ENCODE results near the gene CHID1. TPM values are rescaled to one million over a fixed set of nuclear protein-coding genes. Genes with fewer than 3 reads are reported as not detected.

CHID1 gene
- total and polyA plus RNA-seq, 9 of the 15 experiments (the other 6 are each of a cell fraction or from before 2014, with no cell fraction given), result 15.1 to 108 (median 39.8) TPM

DNA sequence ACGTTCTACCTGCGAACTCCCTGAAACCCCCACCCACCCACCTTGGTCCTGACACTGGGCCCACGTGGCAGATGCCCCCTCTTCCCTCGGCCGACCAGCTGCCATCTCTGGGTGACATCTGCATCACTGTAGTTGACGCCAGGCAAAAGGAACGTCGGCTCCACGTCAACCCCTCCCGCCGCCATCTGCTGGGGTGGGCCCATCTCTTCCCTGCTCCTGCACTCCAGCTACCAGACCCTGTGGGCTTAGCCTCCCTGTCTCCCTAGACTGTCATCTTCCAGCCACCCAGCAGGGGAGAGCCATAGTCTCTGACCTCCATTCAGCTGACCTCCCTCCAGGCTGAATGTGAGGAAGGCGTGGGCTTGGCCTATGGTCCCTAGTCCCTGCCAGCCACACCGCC lies 21.4 kb downstream of the CHID1 start:
- no peak overlapping the region for H3K4me3 ChIP-seq
- CTCF ChIA-PET (ENCODE audit: low intra/inter-chr PET ratio), result no interaction called here
- BruUV-seq (replicated peaks), result no TSS peak
- H2AFZ ChIP-seq (ENCODE audit: low read depth, low read length), result no peak overlapping the region
- DNase-seq (ENCODE audit: extremely low read depth in 1 of 4, low spot score in 3 of 4) (no peak), ATAC-seq (no peak), FAIRE-seq (no peak)
- H3K4me2 ChIP-seq (ENCODE audit: insufficient read depth, low read length), result no peak overlapping the region
- no peaks in the 10 kb centered on the region for H3K79me2 ChIP-seq (ENCODE audit: control insufficient read depth, insufficient read depth, low read length)
- H3K9me3 ChIP-seq (replicated peaks; ENCODE audit: control insufficient read depth, insufficient read depth, low read depth, low read length), result no peaks in the 10 kb centered on the region
- no peaks in the 10 kb centered on the region for H3K27me3 ChIP-seq (ENCODE audit: control insufficient read depth in 2 of 2, insufficient read depth in 2 of 2, low read length in 2 of 2)
- H3K9me1 ChIP-seq (ENCODE audit: control insufficient read depth, insufficient read depth, low read length), result no peaks in the 10 kb centered on the region
- H3K36me3 ChIP-seq (ENCODE audit: control insufficient read depth, insufficient read depth, low read length), result peaks cover 57% of the 10 kb centered on the region; the same call in 1 of the 3 replicates
- no peak for TF ChIP-seq DNMT1 (IDR thresholded peaks at IDR 0.05)
- no peaks in the 10 kb centered on the region for H4K20me1 ChIP-seq (replicated peaks; ENCODE audit: control insufficient read depth, insufficient read depth, low read length)
- no peak overlapping the region for H3K27ac ChIP-seq (ENCODE audit: extremely low read depth, low read depth, low read length)
- in situ Hi-C loops (cut with MboI), result no loop called here
- WGBS (ENCODE audit: insufficient coverage, low coverage, missing lambda C conversion rate), result 90% methylated on average over 9 of the region's 13 CpGs
- POLR2A ChIA-PET, result no interaction called here
- 0 out of 4 replicates have a peak overlapping the region, but pooled peaks of 1 of the 2 experiments have one; percentile 52 for H3K9ac ChIP-seq (ENCODE audit: insufficient read depth in 1 of 2, low read depth in 2 of 2, low read length in 2 of 2)
- H3K4me1 ChIP-seq (replicated peaks in 1 of 2; ENCODE audit: control insufficient read depth in 2 of 2, insufficient read depth in 2 of 2, low read length in 2 of 2), result peaks cover 0 to 61% of the 10 kb centered on the region in 2 experiments; a peak in 2 of 5 replicates
- intact Hi-C loops (cut with micrococcal nuclease), result no loop called here

DNA sequence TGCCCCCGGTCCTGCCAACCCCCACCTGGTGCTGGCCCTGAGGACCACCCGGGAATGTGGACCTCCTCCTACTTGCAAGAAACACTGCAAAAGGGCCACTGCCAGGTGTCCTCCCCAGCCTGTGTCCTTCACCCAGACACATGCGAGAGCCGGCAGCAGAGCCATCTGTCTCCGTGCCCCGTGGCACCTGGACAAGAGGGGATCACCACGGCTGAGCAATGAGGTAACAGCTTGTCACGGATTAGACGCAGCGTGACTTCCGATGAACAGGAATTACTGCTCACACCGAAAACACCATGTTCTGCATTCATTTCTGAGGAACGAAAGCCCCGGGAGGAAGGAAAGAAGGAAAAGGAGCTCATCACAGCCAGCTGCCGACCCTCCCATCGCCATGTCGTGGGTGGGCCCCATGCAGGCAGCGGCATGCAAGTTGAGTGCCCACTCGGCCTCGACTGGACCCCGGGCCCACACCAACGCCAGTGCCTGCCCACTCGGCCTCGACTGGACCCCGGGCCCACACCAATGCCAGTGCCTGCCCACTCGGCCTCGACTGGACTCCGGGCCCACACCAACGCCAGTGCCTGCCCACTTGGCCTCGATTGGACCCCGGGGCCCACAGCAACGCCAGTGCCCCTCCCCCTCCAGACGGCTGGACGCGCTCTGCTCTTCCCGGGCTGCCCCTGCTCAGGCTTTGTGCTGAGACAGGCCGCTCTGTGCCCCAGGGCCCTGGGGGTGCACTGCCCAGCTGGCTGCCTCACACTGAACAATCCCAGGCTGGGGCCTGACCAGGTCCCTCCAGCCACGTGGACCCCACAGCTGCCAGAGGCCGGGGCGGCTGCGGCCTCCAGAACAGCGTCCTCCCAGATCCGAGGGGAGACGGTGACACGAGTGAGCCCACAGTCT lies 22.0 kb downstream of the CHID1 start:
- no TSS peak for BruUV-seq (replicated peaks)
- no peak for DNase-seq (ENCODE audit: extremely low read depth in 1 of 4, low spot score in 3 of 4)
- Histone ChIP-seq H3K4me3 (no peak overlapping the region), H4K20me1 (replicated peaks; ENCODE audit: control insufficient read depth, insufficient read depth, low read length) (no peaks in the 10 kb centered on the region), H3K9me1 (ENCODE audit: control insufficient read depth, insufficient read depth, low read length) (no peaks in the 10 kb centered on the region), H3K79me2 (ENCODE audit: control insufficient read depth, insufficient read depth, low read length) (no peaks in the 10 kb centered on the region), H3K27me3 (ENCODE audit: control insufficient read depth in 2 of 2, insufficient read depth in 2 of 2, low read length in 2 of 2) (no peaks in the 10 kb centered on the region), H3K4me2 (ENCODE audit: insufficient read depth, low read length) (no peak overlapping the region), H3K4me1 (replicated peaks in 1 of 2; ENCODE audit: control insufficient read depth in 2 of 2, insufficient read depth in 2 of 2, low read length in 2 of 2) (peaks cover 0 to 58% of the 10 kb centered on the region in 2 experiments; a peak in 2 of 5 replicates), H3K9ac (ENCODE audit: insufficient read depth in 1 of 2, low read depth in 2 of 2, low read length in 2 of 2) (peak overlapping the region in 1 of 2 experiments; percentile 58; a peak in 1 of 4 replicates), H2AFZ (ENCODE audit: low read depth, low read length) (no peak overlapping the region), H3K27ac (ENCODE audit: extremely low read depth, low read depth, low read length) (no peak overlapping the region), H3K36me3 (ENCODE audit: control insufficient read depth, insufficient read depth, low read length) (peaks cover 64% of the 10 kb centered on the region; the same call in 1 of the 3 replicates), H3K9me3 (replicated peaks; ENCODE audit: control insufficient read depth, insufficient read depth, low read depth, low read length) (no peaks in the 10 kb centered on the region)
- ATAC-seq, result no peak
- ChIA-PET CTCF (ENCODE audit: low intra/inter-chr PET ratio) (no interaction called here), POLR2A (no interaction called here)
- FAIRE-seq, result no peak
- intact Hi-C loops (cut with micrococcal nuclease) (no loop called here), in situ Hi-C loops (cut with MboI) (no loop called here)
- WGBS (ENCODE audit: insufficient coverage, low coverage, missing lambda C conversion rate), result 93% methylated on average over 32 of the region's 45 CpGs
- TF ChIP-seq ZKSCAN8 (CRISPR knock-in tag; IDR thresholded peaks at IDR 0.05) (no peak), RBFOX2 (IDR thresholded peaks at IDR 0.05; ENCODE audit: low read depth, low read length) (0 out of 2 replicates have a peak, but pooled peaks have one; percentile 11), FOXJ2 (tag; IDR thresholded peaks at IDR 0.05) (no peak), ZNF324 (CRISPR knock-in tag; IDR thresholded peaks at IDR 0.05) (no peak), ZNF764 (CRISPR knock-in tag; IDR thresholded peaks at IDR 0.05; ENCODE audit: low read depth) (no peak)
- TF ChIP-seq, protein P1, sequence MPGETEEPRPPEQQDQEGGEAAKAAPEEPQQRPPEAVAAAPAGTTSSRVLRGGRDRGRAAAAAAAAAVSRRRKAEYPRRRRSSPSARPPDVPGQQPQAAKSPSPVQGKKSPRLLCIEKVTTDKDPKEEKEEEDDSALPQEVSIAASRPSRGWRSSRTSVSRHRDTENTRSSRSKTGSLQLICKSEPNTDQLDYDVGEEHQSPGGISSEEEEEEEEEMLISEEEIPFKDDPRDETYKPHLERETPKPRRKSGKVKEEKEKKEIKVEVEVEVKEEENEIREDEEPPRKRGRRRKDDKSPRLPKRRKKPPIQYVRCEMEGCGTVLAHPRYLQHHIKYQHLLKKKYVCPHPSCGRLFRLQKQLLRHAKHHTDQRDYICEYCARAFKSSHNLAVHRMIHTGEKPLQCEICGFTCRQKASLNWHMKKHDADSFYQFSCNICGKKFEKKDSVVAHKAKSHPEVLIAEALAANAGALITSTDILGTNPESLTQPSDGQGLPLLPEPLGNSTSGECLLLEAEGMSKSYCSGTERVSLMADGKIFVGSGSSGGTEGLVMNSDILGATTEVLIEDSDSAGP (CRISPR knock-in tag; IDR thresholded peaks at IDR 0.05), result no peak
- TF ChIP-seq, protein P2, sequence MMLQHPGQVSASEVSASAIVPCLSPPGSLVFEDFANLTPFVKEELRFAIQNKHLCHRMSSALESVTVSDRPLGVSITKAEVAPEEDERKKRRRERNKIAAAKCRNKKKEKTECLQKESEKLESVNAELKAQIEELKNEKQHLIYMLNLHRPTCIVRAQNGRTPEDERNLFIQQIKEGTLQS (IDR thresholded peaks at IDR 0.05), result no peak
- TF ChIP-seq, protein P2 (CRISPR knock-in tag; conservative IDR thresholded peaks at IDR 0.05), result no peak
